PFSK-1 (cell line): ENCODE results near the gene ENO4.

ENCODE experiments used
- FOXP2 ChIP-seq: optimal IDR thresholded peaks from 2 replicates; pipeline ENCODE3; 2011; ENCODE audit warnings: borderline replicate concordance, control low read depth, inconsistent platforms; ENCODE audit not compliant: insufficient read depth; ENCODE audit errors: extremely low read length, extremely low read depth
- POLR2AphosphoS5 ChIP-seq: IDR thresholded peaks from 2 replicates; pipeline ENCODE4 v1.6.1; 2012; ENCODE audit warnings: low read depth, mild to moderate bottlenecking, control low read depth, low read length, moderate library complexity
- REST ChIP-seq, 2 experiments: IDR thresholded peaks; 2 replicates each; pipeline versions ENCODE4 v1.6.1 to v1.8.0; 2011 to 2012; ENCODE audit warnings: low read depth in 2 of 2, low read length in 2 of 2, control low read depth in 1 of 2, inconsistent platforms in 1 of 2, mild to moderate bottlenecking in 1 of 2, moderate library complexity in 1 of 2; ENCODE audit not compliant: insufficient read depth in 1 of 2
- SIN3A ChIP-seq: IDR thresholded peaks from 2 replicates; pipeline ENCODE4 v1.6.1; 2012; ENCODE audit warnings: mild to moderate bottlenecking, low read length, moderate library complexity, borderline replicate concordance; ENCODE audit not compliant: insufficient read depth
- TAF1 ChIP-seq: IDR thresholded peaks from 2 replicates; pipeline ENCODE4 v1.6.1; 2012; ENCODE audit warnings: low read length, control low read depth, borderline replicate concordance; ENCODE audit not compliant: insufficient read depth

The ENO4 gene

GRCh38 chr10:116819999-116820677 lies 29.2 kb upstream of the ENO4 start:
- TF ChIP-seq FOXP2 (no peak), POLR2AphosphoS5 (no peak), REST (IDR thresholded peaks at IDR 0.05; ENCODE audit: insufficient read depth in 1 of 2, low read depth in 2 of 2, low read length in 2 of 2) (no peak), TAF1 (no peak), SIN3A (no peak)

GRCh38 chr10:116825901-116826300 lies 23.4 kb upstream of the ENO4 start:
- TF ChIP-seq SIN3A, result no peak
- TF ChIP-seq POLR2AphosphoS5, result no peak
- TF ChIP-seq REST (IDR thresholded peaks at IDR 0.05; ENCODE audit: insufficient read depth in 1 of 2, low read depth in 2 of 2, low read length in 2 of 2), result no peak
- no peak for TF ChIP-seq TAF1
- no peak for TF ChIP-seq FOXP2

- TF ChIP-seq TAF1, result no peak
- no peak for TF ChIP-seq REST (IDR thresholded peaks at IDR 0.05; ENCODE audit: insufficient read depth in 1 of 2, low read depth in 2 of 2, low read length in 2 of 2)
- TF ChIP-seq SIN3A, result no peak
These were observed 22.5 kb upstream of the ENO4 start for GRCh38 chr10:116826803-116827202.

GRCh38 chr10:116827214-116827671 lies 22.1 kb upstream of the ENO4 start:
- TF ChIP-seq SIN3A, result no peak

- TF ChIP-seq FOXP2, result no peak
- TF ChIP-seq REST (IDR thresholded peaks at IDR 0.05; ENCODE audit: insufficient read depth in 1 of 2, low read depth in 2 of 2, low read length in 2 of 2), result no peak
- TF ChIP-seq SIN3A, result no peak
- TF ChIP-seq POLR2AphosphoS5, result no peak
- TF ChIP-seq TAF1, result no peak
These were observed 21.2 kb upstream of the ENO4 start for GRCh38 chr10:116828116-116828515.
